Measurements from ENCODE around the gene FNDC3B. TPM values are rescaled to one million over a fixed set of nuclear protein-coding genes. Genes with fewer than 3 reads are reported as not detected.

Gene FNDC3B
- total RNA-seq, 2 experiments from 2014 or later = 11.5 to 12.3 TPM

- H3K4me1 Mint-ChIP-seq (ENCODE audit: low read depth) = no peaks in the 10 kb centered on the region
- no peak for ATAC-seq
- CTCF ChIA-PET = interaction anchor here (0.7 kb wide), 1 partner anchor 9 kb away, joined by 3 read pairs; no protein-coding TSS in a partner anchor
- no peak overlapping the region for H3K4me3 Mint-ChIP-seq
- no peak overlapping the region for H3K27ac Mint-ChIP-seq
- no peaks in the 10 kb centered on the region for H3K36me3 Mint-ChIP-seq (ENCODE audit: low read depth)
- no peaks in the 10 kb centered on the region for H3K27me3 Mint-ChIP-seq (ENCODE audit: low read depth)
- H3K9me3 Mint-ChIP-seq (ENCODE audit: insufficient read depth) = no peaks in the 10 kb centered on the region
- POLR2A ChIA-PET = interaction anchor here (0.7 kb wide), 1 partner anchor 20 kb away, joined by 3 read pairs; no protein-coding TSS in a partner anchor
- no peak for DNase-seq
These were observed 330.3 kb downstream of the FNDC3B start for GRCh38 chr3:172369590-172370259.

GRCh38 chr3:172370419-172370818 is 331.0 kb downstream of the FNDC3B start:
- ATAC-seq = no peak
- Mint-ChIP-seq H3K4me1 (ENCODE audit: low read depth) (no peaks in the 10 kb centered on the region), H3K27ac (no peak overlapping the region), H3K9me3 (ENCODE audit: insufficient read depth) (no peaks in the 10 kb centered on the region), H3K36me3 (ENCODE audit: low read depth) (no peaks in the 10 kb centered on the region), H3K27me3 (ENCODE audit: low read depth) (no peaks in the 10 kb centered on the region), H3K4me3 (no peak overlapping the region)
- CTCF ChIA-PET = interaction anchor here (0.7 kb wide), 1 partner anchor 9 kb away, joined by 3 read pairs; no protein-coding TSS in a partner anchor
- no peak for DNase-seq
- POLR2A ChIA-PET = interaction anchor here (0.7 kb wide), 1 partner anchor 20 kb away, joined by 3 read pairs; no protein-coding TSS in a partner anchor

GRCh38 chr3:172371544-172371943 is 332.2 kb downstream of the FNDC3B start:
- H3K4me1 Mint-ChIP-seq (ENCODE audit: low read depth) = no peaks in the 10 kb centered on the region
- no peak for ATAC-seq
- no peak for DNase-seq
- CTCF ChIA-PET = interaction anchor here (0.6 to 0.9 kb wide), 2 partner anchors 11 to 266 kb away, joined by 3 read pairs; no protein-coding TSS in a partner anchor
- H3K4me3 Mint-ChIP-seq = no peak overlapping the region
- H3K27me3 Mint-ChIP-seq (ENCODE audit: low read depth) = no peaks in the 10 kb centered on the region
- H3K9me3 Mint-ChIP-seq (ENCODE audit: insufficient read depth) = no peaks in the 10 kb centered on the region
- POLR2A ChIA-PET = no interaction called here
- H3K36me3 Mint-ChIP-seq (ENCODE audit: low read depth) = no peaks in the 10 kb centered on the region
- H3K27ac Mint-ChIP-seq = no peak overlapping the region

- POLR2A ChIA-PET = no interaction called here
- no peak for ATAC-seq
- no peaks in the 10 kb centered on the region for H3K4me1 Mint-ChIP-seq (ENCODE audit: low read depth)
- no peak overlapping the region for H3K4me3 Mint-ChIP-seq
- no peak for DNase-seq
- H3K36me3 Mint-ChIP-seq (ENCODE audit: low read depth) = no peaks in the 10 kb centered on the region
- CTCF ChIA-PET = no interaction called here
- H3K9me3 Mint-ChIP-seq (ENCODE audit: insufficient read depth) = no peaks in the 10 kb centered on the region
- H3K27me3 Mint-ChIP-seq (ENCODE audit: low read depth) = no peaks in the 10 kb centered on the region
- no peak overlapping the region for H3K27ac Mint-ChIP-seq
These were observed 333.5 kb downstream of the FNDC3B start for GRCh38 chr3:172372895-172373294.

GRCh38 chr3:172373912-172374311 is 334.5 kb downstream of the FNDC3B start:
- Mint-ChIP-seq H3K27me3 (ENCODE audit: low read depth) (no peaks in the 10 kb centered on the region), H3K36me3 (ENCODE audit: low read depth) (peaks cover 5% of the 10 kb centered on the region), H3K4me1 (ENCODE audit: low read depth) (no peaks in the 10 kb centered on the region), H3K4me3 (no peak overlapping the region), H3K27ac (no peak overlapping the region), H3K9me3 (ENCODE audit: insufficient read depth) (no peaks in the 10 kb centered on the region)
- ChIA-PET POLR2A (no interaction called here), CTCF (no interaction called here)
- ATAC-seq = no peak
- DNase-seq = no peak

GRCh38 chr3:172375206-172375850 is 335.9 kb downstream of the FNDC3B start:
- CTCF ChIA-PET = interaction anchor here (1.3 to 1.6 kb wide), 2 partner anchors 43 to 102 kb away, joined by 3 to 4 read pairs; no protein-coding TSS in a partner anchor
- H3K4me1 Mint-ChIP-seq (ENCODE audit: low read depth) = no peaks in the 10 kb centered on the region

GRCh38 chr3:172376402-172376801 is 337.0 kb downstream of the FNDC3B start:
- ChIA-PET CTCF (interaction anchor here (0.8 to 1.6 kb wide), 2 partner anchors 44 to 49 kb away, joined by 3 to 4 read pairs; no protein-coding TSS in a partner anchor), POLR2A (no interaction called here)
- no peak for DNase-seq
- Mint-ChIP-seq H3K4me1 (ENCODE audit: low read depth) (no peaks in the 10 kb centered on the region), H3K9me3 (ENCODE audit: insufficient read depth) (no peaks in the 10 kb centered on the region), H3K27me3 (ENCODE audit: low read depth) (no peaks in the 10 kb centered on the region), H3K4me3 (no peak overlapping the region), H3K36me3 (ENCODE audit: low read depth) (peaks cover 27% of the 10 kb centered on the region), H3K27ac (no peak overlapping the region)
- ATAC-seq = no peak

More at GRCh38 chr3:172375206-172375850, 335.9 kb downstream of the FNDC3B start:
- H3K36me3 Mint-ChIP-seq (ENCODE audit: low read depth) = peaks cover 17% of the 10 kb centered on the region
- ATAC-seq (no peak), DNase-seq (no peak)
- no peaks in the 10 kb centered on the region for H3K27me3 Mint-ChIP-seq (ENCODE audit: low read depth)
- no peak overlapping the region for H3K4me3 Mint-ChIP-seq
- H3K27ac Mint-ChIP-seq = no peak overlapping the region
- no peaks in the 10 kb centered on the region for H3K9me3 Mint-ChIP-seq (ENCODE audit: insufficient read depth)
- POLR2A ChIA-PET = no interaction called here

GRCh38 chr3:172376881-172377280 is 337.5 kb downstream of the FNDC3B start:
- Mint-ChIP-seq H3K4me3 (no peak overlapping the region), H3K27ac (no peak overlapping the region), H3K9me3 (ENCODE audit: insufficient read depth) (no peaks in the 10 kb centered on the region), H3K4me1 (ENCODE audit: low read depth) (no peaks in the 10 kb centered on the region), H3K27me3 (ENCODE audit: low read depth) (no peaks in the 10 kb centered on the region), H3K36me3 (ENCODE audit: low read depth) (peaks cover 30% of the 10 kb centered on the region)
- CTCF ChIA-PET = interaction anchor here (1.6 kb wide), 1 partner anchor 44 kb away, joined by 4 read pairs; no protein-coding TSS in a partner anchor
- ATAC-seq = no peak
- DNase-seq = no peak
- POLR2A ChIA-PET = no interaction called here

- ChIA-PET CTCF (no interaction called here), POLR2A (interaction anchor here (0.6 kb wide), 1 partner anchor 248 kb away, joined by 3 read pairs; no protein-coding TSS in a partner anchor)
- ATAC-seq (no peak), DNase-seq (no peak)
- no peak overlapping the region for H3K4me3 Mint-ChIP-seq
- H3K27ac Mint-ChIP-seq = no peak overlapping the region
- H3K36me3 Mint-ChIP-seq (ENCODE audit: low read depth) = peaks cover 41% of the 10 kb centered on the region
- H3K9me3 Mint-ChIP-seq (ENCODE audit: insufficient read depth) = no peaks in the 10 kb centered on the region
- H3K4me1 Mint-ChIP-seq (ENCODE audit: low read depth) = no peaks in the 10 kb centered on the region
- H3K27me3 Mint-ChIP-seq (ENCODE audit: low read depth) = no peaks in the 10 kb centered on the region
These were observed 339.1 kb downstream of the FNDC3B start for GRCh38 chr3:172378439-172378838.

GRCh38 chr3:172379372-172379771 is 340.0 kb downstream of the FNDC3B start:
- ChIA-PET CTCF (interaction anchor here (0.9 kb wide), 1 partner anchor 9 kb away, joined by 3 read pairs; no protein-coding TSS in a partner anchor), POLR2A (no interaction called here)
- Mint-ChIP-seq H3K4me1 (ENCODE audit: low read depth) (no peaks in the 10 kb centered on the region), H3K4me3 (no peak overlapping the region), H3K27me3 (ENCODE audit: low read depth) (no peaks in the 10 kb centered on the region), H3K27ac (no peak overlapping the region), H3K9me3 (ENCODE audit: insufficient read depth) (no peaks in the 10 kb centered on the region), H3K36me3 (ENCODE audit: low read depth) (peaks cover 41% of the 10 kb centered on the region)
- DNase-seq (no peak), ATAC-seq (no peak)

GRCh38 chr3:172380632-172381031 is 341.3 kb downstream of the FNDC3B start:
- Mint-ChIP-seq H3K36me3 (ENCODE audit: low read depth) (peaks cover 41% of the 10 kb centered on the region), H3K27ac (no peak overlapping the region), H3K4me3 (no peak overlapping the region), H3K9me3 (ENCODE audit: insufficient read depth) (no peaks in the 10 kb centered on the region), H3K4me1 (ENCODE audit: low read depth) (no peaks in the 10 kb centered on the region), H3K27me3 (ENCODE audit: low read depth) (no peaks in the 10 kb centered on the region)
- CTCF ChIA-PET = no interaction called here
- DNase-seq (no peak), ATAC-seq (no peak)
- POLR2A ChIA-PET = no interaction called here

- ATAC-seq (no peak), DNase-seq (no peak)
- Mint-ChIP-seq H3K9me3 (ENCODE audit: insufficient read depth) (no peaks in the 10 kb centered on the region), H3K4me3 (no peak overlapping the region), H3K36me3 (ENCODE audit: low read depth) (peaks cover 40% of the 10 kb centered on the region), H3K27ac (no peak overlapping the region), H3K4me1 (ENCODE audit: low read depth) (no peaks in the 10 kb centered on the region), H3K27me3 (ENCODE audit: low read depth) (no peaks in the 10 kb centered on the region)
- POLR2A ChIA-PET = no interaction called here
- CTCF ChIA-PET = no interaction called here
These were observed 344.0 kb downstream of the FNDC3B start for GRCh38 chr3:172383306-172383796.

Data from activated CD8-positive, alpha-beta T cell treated with anti-CD3 and anti-CD28 coated beads, Interleukin-2, amount 10 ng/mL, durations not matched to agents 7 days and 5 days (primary cell).